HG03439 (cell line): ENCODE measurements around the gene RBMS3.

Experiments
- ATAC-seq: cut with Tn5 transposase; IDR thresholded peaks from one replicate; pipeline ENCODE4 v1.9.1; 2021; ENCODE audit warnings: mild to moderate bottlenecking, moderate library complexity; ENCODE audit not compliant: unreplicated experiment

Gene RBMS3

DNA sequence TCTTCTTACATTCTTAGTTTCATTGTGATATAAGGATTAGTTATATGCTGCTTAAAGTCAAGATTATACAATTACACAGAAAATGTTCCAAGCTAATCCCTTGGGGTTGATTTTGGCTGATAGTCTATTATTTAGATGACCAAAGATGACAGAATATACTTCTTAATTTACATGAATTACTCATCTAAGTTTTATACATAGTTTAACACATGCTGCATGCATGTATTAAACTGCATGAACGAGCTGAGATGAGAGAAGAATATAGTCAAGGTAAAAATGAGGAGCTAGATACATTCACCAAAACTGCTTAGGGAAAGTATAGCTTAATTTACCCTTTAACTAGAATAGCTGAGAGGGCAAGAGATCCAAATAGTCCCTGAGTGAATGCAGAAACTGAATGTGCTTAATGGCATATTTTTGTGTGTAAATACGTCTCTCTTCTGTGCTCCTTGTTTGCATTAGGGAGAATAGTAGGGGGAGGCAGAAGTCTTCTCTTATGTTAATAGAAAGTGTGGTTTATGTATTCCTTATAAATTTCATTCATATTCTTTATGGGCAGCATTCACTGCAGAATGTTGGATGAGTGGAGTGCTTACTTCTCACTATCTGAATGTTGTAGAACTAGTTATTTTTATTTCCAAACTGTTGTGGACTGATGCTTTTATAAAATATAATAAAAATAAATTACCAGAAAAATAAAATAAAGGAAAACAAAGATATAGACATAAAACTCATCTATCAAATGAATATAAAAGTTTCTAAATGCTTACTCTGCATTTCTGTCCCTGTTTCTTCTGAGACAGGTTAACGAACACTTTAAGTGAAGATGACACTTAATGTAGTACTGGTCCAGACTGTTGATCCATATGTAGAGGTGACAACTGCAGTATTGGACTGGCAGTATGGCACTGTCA lies 327.8 kb downstream of the RBMS3 start:
- no peak for ATAC-seq

DNA sequence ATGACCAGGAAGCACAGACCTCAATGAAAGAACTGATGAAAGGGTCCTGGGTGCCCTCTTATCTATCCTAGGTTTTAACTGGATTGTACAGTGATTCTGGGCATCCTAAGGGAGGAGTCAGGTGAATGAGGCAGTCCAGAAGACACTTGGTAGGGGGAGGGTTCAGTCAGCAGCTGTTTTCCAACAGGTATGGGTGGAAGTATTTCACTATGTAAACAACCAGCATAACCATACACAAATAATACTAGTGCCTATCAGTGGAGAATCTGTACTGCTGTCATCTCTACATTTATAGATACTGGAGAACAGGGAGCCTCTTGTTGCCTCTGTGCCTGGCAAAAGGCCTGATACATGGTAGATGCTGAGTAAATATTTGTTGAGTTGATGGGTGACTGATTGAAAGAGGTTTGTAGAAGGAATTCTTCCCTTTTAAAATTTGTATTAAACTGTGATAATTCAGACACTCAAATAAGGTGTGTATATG lies 328.5 kb downstream of the RBMS3 start:
- ATAC-seq, result no peak

GRCh38 chr3:29610781-29611180 lies 329.9 kb downstream of the RBMS3 start:
- no peak for ATAC-seq

GRCh38 chr3:29611252-29611651 lies 330.4 kb downstream of the RBMS3 start:
- no peak for ATAC-seq

DNA sequence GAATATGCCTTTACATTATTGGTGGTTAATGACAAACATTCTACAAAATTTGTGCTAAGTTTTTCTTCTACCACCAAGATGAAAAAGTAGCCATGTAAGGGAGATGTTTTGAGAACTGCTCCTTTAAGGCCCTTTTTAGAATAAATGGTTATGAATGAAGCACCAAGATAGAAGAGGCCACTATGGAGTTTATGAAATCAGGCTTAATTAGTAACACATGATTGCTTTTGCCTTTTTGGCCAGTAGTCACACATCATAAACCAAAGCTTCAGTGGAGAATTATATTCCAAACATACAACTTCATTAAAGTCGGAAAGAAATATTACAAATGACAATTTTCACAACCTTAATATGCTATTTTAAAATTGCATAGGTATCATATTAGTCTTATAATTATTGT lies 331.7 kb downstream of the RBMS3 start:
- ATAC-seq, result no peak

GRCh38 chr3:29614954-29615353 lies 334.1 kb downstream of the RBMS3 start:
- no peak for ATAC-seq

DNA sequence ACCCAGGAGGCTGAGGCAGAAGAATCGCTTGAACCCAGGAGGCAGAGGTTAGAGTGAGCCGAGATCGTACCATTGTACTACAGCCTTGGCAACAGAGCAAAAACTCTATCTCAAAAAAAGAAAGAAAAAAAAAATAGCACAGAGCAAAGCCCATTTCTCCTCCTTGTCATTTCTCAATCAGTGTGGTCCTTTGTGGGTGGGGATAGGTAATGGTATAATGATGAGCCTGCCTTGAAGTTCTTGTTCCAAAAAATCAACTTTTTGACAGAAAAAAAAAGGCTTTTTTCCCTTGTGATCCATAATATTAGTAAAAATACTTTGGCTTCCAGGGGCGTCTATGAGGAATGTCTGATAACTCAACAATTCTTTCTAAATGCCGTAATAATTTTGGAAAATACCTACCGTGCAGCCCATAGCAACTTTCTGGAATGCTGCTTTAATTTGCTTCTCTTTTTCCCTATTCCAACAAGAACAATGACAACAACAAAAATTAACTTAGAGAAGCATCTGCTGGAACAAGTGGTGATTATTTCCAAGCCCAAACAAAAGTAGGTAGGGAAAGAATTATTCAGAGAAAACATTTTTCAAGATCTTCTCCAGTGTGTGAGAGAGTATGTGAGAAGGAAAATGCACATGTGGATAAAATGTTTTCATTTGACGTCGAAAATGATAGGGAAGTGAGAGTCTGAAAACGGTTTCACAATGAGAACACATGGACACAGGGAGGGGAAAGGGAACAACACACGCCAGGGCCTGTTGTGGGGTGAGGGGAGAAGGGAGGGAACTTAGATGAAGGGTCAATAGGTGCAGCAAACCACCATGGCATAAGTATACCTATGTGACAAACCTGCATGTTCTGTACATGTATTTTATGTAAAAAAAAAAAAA lies 337.8 kb downstream of the RBMS3 start:
- ATAC-seq, result no peak

GRCh38 chr3:29619676-29620075 lies 338.8 kb downstream of the RBMS3 start:
- ATAC-seq, result no peak

DNA sequence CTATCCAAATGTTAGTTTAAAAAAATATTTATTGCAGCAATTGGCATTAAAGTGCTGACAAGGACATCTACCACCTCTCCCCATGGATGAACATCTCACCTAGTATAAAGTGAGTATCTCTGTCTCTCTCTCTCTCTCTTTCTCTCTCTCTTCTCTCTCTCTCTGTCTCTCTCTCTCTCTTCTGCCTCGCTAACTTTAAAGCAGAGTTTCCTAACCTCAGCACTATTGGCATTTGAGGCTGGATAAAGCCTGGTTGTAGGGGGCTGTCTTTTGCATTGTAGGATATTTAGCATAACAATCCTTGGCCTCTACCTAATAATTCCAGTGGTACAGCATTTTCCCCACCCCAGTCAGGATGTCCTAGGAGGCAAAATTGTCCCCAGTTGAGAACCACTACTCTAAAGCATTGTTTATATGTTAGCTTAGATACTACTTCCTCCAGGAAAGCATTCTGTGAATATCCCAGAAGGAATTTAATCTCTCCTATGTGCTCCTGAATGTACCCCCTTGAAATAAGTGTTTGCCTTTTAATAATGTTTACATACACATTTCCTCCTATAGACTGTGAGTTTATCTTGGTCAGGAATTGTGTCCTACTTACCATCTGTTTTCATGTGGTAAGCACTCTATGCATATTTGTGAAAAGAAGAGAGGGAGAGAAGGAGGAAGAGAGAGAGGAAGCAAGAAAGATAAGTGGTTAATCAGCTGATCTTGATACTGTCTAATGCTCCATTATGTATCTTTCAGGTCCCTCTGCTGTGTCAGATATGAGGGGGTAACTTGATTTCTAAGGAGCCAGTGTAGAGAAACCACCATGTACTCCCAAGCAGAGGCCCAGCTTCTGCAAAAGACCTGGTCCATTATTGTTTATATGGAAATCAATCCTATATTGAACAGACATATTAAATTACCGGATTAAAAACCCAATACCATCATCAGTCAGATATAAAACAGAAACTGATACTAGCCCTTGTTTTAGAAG lies 346.6 kb downstream of the RBMS3 start:
- no peak for ATAC-seq

- no peak for ATAC-seq
Measured at GRCh38 chr3:29628795-29629194, 347.9 kb downstream of the RBMS3 start.

GRCh38 chr3:29635888-29636287 lies 355.0 kb downstream of the RBMS3 start:
- ATAC-seq, result no peak

DNA sequence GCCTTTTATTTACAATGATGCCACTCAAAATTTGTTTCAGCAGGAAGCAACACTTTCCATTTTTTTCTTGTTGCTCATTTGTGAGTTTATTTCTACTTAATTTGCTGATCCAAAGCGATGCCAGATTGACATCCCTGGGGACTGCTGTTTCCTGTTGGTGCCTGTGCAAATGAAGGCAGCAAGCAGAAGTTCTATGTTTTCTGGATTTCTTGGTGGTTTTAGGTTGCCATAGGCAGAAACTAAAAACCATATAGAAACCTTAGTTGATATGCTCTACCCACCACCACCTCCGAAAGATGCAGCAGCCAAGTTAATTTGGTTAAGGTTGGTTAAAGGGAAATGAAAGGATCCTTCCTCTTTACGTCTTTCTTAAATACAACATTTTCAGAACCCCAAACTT lies 356.2 kb downstream of the RBMS3 start:
- ATAC-seq, result no peak

- ATAC-seq, result no peak
Measured at GRCh38 chr3:29639578-29640290, 358.9 kb downstream of the RBMS3 start.

DNA sequence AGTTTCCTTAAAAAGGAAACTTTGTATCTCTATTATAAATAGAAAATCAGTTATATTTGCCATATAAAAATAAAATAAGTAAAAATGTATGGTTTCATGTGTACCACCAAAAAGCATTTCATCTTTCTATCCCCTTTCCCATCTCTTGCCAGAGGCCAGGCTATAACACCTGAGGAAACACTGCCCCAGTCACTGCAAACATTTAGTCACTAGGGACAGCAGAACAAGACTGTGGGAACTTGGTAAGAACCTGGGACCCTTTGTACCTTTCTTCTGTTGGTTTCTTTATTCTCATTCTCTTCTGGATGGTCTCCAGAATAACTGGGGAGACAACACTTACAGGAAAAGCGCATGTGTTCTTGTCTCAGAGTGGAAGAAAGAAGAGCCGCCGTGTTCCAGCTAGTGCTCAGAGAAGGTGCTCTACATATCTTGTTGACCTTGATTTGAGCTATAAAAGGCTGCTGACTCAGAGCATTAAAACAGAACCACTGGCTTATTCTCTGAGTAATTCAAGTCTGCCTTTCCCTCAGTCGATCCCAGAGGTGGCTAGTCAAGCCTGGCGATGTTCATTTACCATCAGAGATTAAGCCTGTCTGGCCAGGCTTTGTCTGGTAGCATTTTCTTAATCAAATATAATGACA lies 361.6 kb downstream of the RBMS3 start:
- no peak for ATAC-seq

DNA sequence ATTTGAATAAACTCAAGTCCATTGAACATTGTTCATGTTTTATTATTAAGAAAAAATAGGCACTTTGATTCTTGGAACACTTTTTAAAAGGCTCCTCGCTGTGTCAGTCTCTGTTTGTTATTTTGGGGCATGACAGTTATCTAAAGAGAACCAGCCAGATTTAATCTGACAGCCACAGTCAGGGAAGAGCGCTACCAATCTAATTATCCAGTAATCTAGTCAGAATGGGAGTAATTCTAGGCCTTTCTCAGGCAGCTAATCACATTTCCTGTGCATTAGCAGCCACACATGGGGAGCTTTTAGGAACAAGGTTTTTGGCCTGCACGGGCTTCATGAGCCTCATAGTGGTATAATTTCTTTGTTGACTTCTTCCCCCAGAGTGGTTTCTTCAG lies 362.2 kb downstream of the RBMS3 start:
- ATAC-seq, result no peak

GRCh38 chr3:29644261-29644660 lies 363.4 kb downstream of the RBMS3 start:
- ATAC-seq, result no peak

DNA sequence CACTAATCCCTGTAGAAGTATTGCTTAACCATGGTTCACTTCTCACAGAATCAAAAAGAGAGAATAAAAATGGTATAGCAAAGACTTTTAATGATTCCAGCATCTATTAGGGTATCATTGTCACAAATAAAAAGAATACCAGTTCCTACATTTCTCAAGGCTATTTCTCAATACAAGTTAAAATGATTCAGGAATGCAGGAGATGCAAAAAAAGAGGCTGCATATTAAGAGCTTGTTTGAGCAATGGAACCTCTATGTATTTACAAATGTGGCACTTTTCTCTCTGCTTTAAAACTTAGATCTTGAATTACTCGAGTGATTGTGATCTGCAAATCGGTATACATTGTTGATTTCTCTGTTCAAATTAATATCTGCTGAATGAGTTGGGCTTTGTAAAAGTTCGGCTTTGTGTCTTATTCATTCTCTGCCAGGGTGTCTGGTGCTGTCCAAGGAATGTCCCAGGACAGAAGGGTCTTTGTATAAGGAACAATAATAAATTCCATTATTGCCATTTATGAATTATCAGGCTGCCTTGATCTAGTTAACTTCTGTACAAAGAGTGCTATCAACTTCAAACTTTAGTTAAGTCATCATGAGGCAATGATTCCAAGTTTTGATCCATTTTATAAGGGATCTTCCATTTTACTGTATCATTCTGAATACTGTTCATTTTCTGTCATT lies 364.2 kb downstream of the RBMS3 start:
- no peak for ATAC-seq

GRCh38 chr3:29646043-29646442 lies 365.2 kb downstream of the RBMS3 start:
- no peak for ATAC-seq
